8988T (cell line): ENCODE data around the gene WDR74.
"Not testable (repeated sequence)": the region's sequence is repeated elsewhere in the genome, so short reads cannot be mapped to it uniquely, and the experiment has no call there.

Experiments
- DNase-seq: peaks from one replicate; pipeline ENCODE4 v3.0.0; 2011

WDR74 gene

GRCh38 chr11:62859281-62859703 lies 19.9 kb upstream of the WDR74 start:
- not testable (repeated sequence) for DNase-seq

DNA sequence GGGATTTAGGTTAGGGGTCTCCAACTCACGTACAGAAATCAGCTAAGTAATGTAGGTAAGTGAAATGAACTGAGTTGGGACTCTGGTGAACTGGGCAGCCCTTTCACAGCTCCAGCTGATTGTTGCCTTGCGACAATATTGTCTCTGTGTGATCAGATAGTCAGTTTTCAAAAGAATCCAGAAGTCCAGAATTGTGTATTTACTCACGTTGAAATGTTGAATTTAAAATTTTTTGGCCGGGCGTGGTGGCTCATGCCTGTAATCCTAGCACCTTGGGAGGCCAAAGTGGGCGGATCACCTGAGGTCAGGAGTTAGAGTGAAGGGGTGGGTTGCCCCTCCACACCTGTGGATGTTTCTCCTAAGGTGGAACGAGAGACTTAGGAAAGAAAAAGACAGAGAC lies 18.8 kb upstream of the WDR74 start:
- no peak for DNase-seq

DNA sequence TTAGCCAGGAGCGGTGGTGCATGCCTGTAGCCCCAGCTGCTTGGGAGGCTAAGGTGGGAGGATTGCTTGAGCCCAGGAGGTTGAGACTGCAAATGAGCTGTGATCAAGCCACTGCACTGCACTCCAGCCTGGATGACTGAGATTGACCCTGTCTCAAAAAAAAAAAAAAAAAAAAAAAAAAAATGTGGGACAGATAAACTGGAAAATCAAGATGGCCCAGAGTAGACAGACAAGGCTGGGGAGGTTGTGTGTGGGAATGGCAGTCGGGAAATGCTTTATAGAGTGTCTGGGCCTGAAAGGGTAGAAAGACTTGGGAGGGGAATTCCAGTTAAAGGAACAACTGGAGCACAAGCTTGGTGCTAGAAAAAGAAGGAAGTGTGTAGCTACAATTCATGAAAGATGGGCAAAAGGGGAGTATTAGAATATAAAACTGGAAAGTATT lies 18.2 kb upstream of the WDR74 start:
- no peak for DNase-seq

DNA sequence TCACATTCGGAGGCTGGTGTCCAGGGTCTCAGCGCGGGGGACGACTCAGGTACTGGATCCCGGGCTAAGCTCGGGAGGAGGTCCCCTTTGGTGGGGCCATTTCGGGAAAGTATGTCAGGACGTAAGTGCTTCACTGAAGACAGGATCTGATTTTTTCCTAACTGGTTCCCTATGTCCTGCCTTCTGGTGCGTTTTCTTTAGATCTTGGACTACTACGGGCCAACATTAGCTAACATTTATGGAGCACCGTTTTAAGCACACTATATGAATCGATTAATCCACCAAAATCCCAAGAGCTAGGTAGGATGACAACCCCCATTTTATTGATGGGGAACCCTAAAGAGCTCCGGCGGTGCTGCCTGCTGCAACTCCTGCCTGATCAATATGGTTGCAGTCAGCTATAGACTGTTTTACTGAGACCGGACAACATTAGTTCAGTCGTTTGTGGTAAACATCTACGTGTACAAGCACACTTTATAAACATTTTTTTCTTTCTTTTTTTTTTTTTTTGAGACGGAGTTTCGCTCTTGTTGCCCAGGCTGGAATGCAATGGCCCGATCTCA lies 17.0 kb upstream of the WDR74 start:
- no peak for DNase-seq

GRCh38 chr11:62855571-62856332 lies 16.4 kb upstream of the WDR74 start:
- DNase-seq, result peak; percentile 84

- DNase-seq, result no peak
Observed at GRCh38 chr11:62854825-62855570, 15.6 kb upstream of the WDR74 start.

DNA sequence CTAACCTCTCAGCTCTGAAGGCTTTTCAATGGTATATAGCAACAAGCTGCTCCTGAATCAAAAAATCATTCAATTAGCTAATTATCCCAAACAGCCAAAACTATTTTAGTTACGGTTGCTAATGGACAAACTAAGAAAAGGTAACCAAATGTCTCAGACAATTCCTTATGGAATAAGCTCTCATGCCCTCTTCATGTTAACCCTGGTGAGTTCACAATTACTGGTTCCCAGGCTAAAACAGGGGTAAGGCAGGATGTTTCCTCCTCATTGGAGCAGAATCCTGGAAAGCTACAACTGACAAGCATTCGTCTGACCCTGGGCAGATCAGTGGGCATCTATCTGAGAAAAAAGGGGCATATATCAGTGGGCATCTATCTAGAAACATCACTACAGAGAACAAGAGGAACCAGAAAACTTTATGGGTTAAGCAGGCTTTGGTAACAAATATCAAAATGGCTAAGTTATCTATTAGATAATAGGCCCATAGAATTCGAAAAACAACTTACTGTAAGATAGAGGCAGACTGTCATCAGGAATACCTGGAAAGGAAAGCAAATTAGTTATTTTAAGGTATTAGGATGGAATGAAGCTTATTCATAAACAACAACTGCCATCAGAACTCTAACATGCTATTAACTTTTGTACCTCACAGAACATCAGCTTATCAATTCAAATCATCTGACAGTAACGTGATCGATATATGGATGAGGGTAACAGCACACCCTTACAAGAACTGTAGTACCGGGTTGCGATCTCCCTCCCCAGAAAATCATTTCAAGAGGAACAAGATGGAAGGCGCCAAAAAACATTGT lies 14.8 kb upstream of the WDR74 start:
- DNase-seq, result no peak

DNA sequence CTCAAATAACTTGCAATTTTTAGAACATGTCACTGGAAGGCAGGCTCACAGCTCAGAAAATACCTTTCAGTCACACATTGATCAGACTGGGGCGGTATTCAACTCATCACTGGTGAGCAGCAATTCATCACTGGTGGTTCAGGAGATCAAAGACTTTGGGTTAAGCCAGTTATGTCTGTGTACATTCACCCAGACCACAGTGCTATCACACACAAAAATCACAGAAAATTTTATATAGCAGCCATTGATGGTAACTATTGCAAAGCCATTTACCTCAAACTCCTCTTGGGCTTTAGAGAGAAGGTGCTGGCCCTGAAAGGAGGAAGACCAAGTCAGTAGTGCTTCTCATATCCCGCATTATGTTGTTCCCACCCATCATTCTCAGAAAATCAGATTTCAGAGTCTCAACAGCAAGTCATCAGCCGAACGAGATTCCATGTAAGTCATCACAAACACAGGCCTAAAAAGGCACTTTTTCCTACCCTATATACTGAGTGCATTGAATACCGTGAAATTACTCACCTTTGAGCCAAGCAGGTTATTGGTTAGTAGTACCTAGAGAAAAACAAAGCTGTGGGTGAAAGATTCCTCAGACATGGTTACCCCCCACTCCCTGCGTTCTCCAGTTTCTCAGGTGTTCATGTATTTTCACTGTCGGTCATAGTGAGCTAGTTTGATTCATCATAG lies 14.0 kb upstream of the WDR74 start:
- DNase-seq, result no peak

DNA sequence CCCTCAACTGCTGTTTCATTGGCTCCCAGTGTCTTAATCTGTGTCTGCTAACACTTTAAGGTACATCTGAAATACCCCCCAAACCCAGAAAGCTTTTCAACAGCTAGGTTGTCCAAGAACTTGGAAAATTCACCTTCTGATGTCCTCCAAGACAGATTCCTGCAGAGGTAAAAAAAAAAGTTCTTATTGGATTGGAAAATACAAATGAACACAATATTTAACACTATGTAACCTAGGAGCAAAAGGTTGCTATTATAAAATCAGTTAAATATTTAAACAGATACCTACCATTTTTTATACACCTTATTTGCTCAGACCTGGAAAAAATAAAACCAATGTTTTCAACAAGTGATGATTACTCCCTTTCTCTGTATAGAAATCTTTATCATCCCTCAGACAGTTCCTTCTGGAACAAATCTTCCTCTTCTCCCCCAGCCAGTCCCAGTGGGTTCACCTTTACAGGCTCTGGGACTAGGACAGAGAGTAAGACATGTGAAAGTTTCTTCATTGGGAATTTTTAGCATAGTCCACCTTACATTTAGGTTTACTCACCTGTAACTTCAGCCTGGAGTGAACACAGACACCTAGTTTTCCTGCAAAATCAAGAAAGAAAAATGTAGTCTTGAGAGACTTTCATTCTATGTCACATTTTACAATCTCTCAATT lies 13.3 kb upstream of the WDR74 start:
- DNase-seq, result no peak

DNA sequence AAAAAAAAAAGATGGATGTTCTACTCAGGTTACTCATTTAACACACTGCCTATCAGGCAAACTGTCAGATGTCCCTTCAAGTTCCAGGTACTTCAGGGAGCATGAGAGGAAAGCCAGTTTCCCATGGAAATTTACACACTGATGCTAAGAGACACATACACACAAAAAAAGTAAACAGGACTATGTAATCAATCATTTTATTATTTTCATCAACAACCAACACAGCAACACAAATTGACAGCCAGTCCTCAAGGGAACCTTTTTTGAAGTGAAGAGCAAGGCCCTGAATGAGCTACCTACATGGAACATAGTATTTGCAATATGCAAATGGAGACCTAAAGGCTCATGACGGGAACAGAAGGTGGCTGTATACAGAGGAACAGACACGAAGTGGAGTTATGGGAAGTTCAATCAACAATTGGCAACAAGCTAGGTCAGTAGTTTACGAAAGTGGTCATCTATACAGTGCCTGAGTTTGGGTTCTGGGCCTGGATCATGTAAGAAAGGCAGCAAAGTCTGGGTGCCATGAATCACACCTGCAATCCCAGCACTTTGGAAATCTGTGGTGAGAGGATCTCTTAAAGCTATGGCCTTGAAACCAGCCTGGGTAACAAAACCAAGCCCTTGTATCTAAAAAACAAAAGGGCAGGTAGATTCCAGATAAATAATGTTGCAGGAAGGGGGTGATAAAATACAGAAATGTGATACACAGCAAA lies 12.6 kb upstream of the WDR74 start:
- no peak for DNase-seq

DNA sequence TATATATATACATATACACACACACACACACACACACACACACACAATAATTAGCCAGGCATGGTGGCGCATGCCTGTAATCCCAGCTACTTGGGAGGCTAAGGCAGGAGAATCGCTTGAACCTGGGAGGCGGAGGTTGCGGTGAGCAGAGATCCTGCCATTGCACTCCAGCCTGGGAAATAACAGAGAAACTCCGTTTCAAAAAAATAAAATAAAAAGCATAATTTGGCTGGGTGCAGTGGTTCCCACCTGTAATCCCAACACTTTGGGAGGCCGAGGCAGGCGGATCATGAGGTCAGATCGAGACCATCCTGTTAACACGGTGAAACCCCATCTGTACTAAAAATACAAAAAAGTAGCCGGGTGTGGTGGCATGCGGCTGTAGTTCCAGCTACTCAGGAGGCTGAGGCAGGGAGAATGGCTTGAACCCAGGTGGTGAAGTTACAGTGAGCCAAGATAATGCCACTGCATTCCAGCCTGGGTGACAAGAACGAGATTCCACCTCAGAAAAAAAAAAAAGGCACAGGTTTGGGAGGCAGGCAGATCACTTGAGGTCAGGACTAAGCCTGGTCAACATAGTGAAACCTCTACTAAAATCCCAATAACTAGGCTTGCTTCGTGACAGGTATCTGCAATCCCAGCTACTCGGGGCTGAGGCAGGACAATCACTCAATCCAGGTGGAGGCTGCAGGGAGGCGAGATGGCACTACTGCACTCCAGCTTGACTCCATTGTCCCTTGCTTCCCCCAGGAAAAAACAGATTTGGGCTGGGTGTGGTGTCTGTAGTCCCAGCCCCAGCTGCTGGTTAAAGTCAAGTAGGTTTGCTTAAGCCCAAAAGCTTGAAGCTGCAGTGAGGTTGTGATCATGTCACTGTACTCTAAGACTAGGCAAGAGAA lies 11.8 kb upstream of the WDR74 start:
- DNase-seq, result no peak

- no peak for DNase-seq
Observed at GRCh38 chr11:62847767-62848314, 8.5 kb upstream of the WDR74 start.

GRCh38 chr11:62846177-62846576 lies 6.8 kb upstream of the WDR74 start:
- no peak for DNase-seq

DNA sequence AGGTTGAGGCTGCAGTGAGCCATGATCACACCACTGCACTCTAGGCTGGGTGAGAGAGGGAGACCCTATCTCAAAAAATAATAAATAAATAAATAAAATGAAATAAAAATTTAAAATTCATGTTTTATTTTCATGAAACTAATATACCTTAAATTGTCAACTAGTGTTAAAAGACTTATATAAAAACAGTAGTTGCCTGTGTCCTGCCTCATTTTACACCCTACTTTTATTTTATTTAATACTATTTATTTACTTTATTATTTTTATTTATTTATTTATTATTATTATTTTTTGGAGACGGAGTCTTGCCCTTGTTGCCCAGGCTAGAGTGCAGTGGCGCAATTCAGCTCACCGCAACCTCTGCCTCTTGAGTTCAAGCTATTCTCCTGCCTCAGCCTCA lies 4.8 kb upstream of the WDR74 start:
- no peak for DNase-seq

- no peak for DNase-seq
Observed at GRCh38 chr11:62843466-62843865, 4.1 kb upstream of the WDR74 start.

DNA sequence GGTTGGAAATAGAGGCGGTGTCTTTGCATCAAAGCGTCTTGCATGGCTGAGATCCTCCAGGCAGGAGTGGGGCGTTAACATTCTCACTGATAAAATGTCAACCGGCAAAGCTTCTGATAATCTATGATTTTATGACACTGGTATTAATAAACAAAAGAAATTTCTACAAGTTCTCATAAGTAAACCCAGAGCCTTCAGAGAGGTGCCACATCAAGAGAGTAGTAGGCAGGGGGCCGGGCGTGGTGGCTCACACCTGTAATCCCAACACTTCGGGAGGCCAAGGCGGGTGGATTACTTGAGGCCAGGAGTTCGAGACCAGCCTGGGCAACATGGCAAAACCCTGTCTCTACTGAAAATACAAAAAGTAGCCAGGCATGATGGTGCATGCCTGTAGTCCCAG lies 3.5 kb upstream of the WDR74 start:
- DNase-seq, result not testable (repeated sequence)

- DNase-seq, result no peak
Observed at GRCh38 chr11:62842171-62842741, 2.9 kb upstream of the WDR74 start.

DNA sequence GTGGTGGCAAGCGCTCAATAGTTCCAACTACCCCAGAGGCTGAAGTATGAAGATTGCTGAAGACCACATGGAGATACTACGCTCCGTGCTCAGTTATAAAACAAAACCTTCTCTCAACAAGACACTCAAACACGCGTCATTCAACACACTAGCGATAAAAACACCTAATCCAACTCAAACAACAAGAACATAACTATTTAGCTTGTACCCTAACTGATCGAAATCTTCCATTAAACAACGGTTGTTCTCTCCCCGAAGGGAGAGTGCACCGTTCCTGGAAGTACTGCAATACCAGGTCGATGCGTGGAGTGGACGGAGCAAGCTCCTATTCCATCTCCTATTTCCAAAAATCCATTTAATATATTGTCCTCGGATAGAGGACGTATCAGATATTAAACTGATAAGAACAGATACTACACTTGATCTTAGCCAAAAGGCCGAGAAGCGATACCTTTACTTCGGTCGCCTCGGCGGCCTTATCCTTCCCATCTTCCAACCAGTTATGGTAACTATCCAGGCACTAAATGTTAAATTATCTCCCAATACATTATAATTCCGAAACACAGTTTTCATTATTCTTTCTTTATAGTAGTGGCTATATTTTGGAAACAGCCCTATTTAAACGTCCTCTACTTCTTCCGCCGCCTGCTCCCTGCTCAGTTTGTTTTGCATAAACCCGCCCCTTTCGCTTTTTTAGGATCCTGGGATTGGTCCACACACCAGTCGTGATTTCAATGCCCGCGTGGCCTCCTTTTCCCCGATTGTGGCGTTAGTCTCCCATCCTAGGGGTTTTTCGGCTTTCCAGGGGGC lies 2.2 kb upstream of the WDR74 start:
- peak; percentile 75 for DNase-seq
